ENCODE measurements around the gene SF3B1.
"Not testable (repeated sequence)": the region's sequence is repeated elsewhere in the genome, so short reads cannot be mapped to it uniquely, and the experiment has no call there.

SF3B1 gene

DNA sequence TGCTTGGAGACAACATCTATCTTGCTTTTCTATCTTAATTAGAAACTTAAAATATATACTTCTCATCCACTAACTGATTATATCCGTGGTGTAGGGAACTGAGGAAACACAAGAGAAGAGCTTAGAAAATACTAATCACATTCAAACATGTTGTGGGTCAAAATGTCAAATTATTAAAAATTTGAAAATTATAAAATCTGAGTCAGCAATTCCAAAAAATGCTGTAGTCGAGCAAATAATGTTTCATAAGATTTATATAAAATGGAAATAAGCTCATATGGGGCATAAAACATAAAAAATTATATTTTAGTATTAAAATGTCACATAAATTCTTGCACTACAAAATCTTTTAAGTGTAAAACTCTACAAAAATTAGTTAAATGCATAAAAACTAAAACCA lies 29.2 kb downstream of the SF3B1 start:
- Histone ChIP-seq H3K9me3 (ENCODE audit: control insufficient read depth, insufficient read depth, low read length) (no peaks in the 10 kb centered on the region), H3K4me1 (ENCODE audit: control insufficient read depth, insufficient read depth, low read length) (no peaks in the 10 kb centered on the region), H3K9ac (ENCODE audit: low read depth, low read length) (no peak overlapping the region), H3K27ac (ENCODE audit: low read depth, low read length) (no peak overlapping the region), H3K27me3 (ENCODE audit: control insufficient read depth, insufficient read depth, low read length) (no peaks in the 10 kb centered on the region), H3K4me3 (ENCODE audit: low read depth, low read length) (no peak overlapping the region), H3K36me3 (ENCODE audit: control insufficient read depth, insufficient read depth, low read length) (peaks cover 100% of the 10 kb centered on the region)

DNA sequence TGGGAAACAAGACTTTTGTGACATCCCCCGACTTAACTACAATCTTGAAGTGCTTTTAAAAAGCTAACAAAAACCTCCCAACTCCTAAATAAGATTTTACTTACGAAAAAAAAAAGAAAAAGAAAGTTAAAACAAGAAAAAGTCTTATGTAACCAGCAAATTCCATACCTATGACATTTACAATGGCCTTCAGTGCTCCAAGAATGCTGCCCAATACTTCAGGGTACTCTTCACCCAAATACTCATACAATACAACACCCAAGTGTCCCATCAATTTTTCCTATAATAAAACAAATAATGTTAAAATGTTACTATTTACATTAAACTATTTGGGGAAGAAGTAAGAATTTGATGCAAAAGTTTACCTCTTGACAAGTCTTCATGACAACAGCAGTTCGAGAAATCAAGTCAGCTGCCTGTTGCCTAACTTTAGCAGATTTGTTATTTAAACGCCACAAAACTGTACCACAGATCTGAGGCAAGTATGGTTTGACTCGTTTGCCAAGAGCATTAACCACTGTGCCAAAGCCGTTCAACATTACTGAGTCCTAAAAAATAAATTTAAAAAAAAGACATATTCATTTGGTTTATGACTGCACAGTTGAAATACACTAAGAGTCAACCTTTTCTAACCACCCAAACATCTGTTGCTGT lies 34.8 kb downstream of the SF3B1 start:
- Histone ChIP-seq H3K27me3 (ENCODE audit: control insufficient read depth, insufficient read depth, low read length) (no peaks in the 10 kb centered on the region), H3K27ac (ENCODE audit: low read depth, low read length) (no peak overlapping the region), H3K4me3 (ENCODE audit: low read depth, low read length) (no peak overlapping the region), H3K9ac (ENCODE audit: low read depth, low read length) (no peak overlapping the region), H3K9me3 (ENCODE audit: control insufficient read depth, insufficient read depth, low read length) (no peaks in the 10 kb centered on the region), H3K4me1 (ENCODE audit: control insufficient read depth, insufficient read depth, low read length) (no peaks in the 10 kb centered on the region), H3K36me3 (ENCODE audit: control insufficient read depth, insufficient read depth, low read length) (peaks cover 100% of the 10 kb centered on the region)

DNA sequence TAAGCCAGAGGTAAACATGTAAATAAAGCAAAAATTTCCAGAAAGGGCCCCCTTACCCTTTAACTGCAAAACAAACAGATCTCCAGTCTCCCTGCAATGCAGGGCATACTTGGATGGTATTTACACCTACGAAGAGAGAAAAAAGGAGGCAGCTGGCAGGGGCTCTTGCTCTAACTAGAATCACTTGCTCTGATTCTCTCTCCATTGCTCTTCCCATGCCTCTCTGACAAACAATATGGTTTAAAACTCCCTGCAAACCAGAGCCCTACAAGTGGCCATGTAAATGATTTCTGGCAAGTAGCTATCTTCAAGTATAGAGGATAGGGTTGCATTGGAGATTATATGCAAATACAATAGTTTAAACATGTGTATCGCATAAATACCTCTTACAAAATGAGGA lies 35.9 kb downstream of the SF3B1 start:
- H3K36me3 ChIP-seq (ENCODE audit: control insufficient read depth, insufficient read depth, low read length) = peaks cover 99% of the 10 kb centered on the region
- H3K9me3 ChIP-seq (ENCODE audit: control insufficient read depth, insufficient read depth, low read length) = no peaks in the 10 kb centered on the region
- H3K4me1 ChIP-seq (ENCODE audit: control insufficient read depth, insufficient read depth, low read length) = no peaks in the 10 kb centered on the region
- no peaks in the 10 kb centered on the region for H3K27me3 ChIP-seq (ENCODE audit: control insufficient read depth, insufficient read depth, low read length)
- H3K4me3 ChIP-seq (ENCODE audit: low read depth, low read length) = no peak overlapping the region
- H3K27ac ChIP-seq (ENCODE audit: low read depth, low read length) = no peak overlapping the region
- H3K9ac ChIP-seq (ENCODE audit: low read depth, low read length) = no peak overlapping the region

DNA sequence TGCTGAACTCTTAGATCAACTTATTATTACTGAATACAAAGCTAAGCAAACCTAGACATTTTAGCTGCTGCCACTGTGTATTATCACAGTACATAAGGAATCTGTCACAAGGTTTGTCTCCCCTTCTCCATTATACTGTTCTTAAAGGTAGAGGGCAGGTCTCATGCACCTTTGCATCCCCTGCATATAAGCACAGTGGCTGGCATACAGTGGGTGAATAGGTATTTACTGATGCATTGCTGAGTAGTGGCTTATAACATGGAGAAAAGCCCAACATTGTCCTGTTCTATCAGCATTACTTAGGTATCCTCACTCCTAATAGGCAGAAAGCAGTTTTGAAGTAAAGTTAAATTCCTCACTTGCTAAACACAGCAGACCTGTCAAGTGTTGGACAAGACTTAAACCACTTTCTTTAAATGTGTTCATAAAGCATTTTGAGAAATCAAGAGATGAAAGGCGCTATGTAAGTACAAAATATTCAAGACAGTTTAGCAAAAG lies 43.6 kb downstream of the SF3B1 start:
- Histone ChIP-seq H3K4me3 (ENCODE audit: low read depth, low read length) (no peak overlapping the region), H3K36me3 (ENCODE audit: control insufficient read depth, insufficient read depth, low read length) (peaks cover 52% of the 10 kb centered on the region), H3K9me3 (ENCODE audit: control insufficient read depth, insufficient read depth, low read length) (no peaks in the 10 kb centered on the region), H3K4me1 (ENCODE audit: control insufficient read depth, insufficient read depth, low read length) (no peaks in the 10 kb centered on the region), H3K27me3 (ENCODE audit: control insufficient read depth, insufficient read depth, low read length) (no peaks in the 10 kb centered on the region), H3K9ac (ENCODE audit: low read depth, low read length) (no peak overlapping the region), H3K27ac (ENCODE audit: low read depth, low read length) (no peak overlapping the region)

DNA sequence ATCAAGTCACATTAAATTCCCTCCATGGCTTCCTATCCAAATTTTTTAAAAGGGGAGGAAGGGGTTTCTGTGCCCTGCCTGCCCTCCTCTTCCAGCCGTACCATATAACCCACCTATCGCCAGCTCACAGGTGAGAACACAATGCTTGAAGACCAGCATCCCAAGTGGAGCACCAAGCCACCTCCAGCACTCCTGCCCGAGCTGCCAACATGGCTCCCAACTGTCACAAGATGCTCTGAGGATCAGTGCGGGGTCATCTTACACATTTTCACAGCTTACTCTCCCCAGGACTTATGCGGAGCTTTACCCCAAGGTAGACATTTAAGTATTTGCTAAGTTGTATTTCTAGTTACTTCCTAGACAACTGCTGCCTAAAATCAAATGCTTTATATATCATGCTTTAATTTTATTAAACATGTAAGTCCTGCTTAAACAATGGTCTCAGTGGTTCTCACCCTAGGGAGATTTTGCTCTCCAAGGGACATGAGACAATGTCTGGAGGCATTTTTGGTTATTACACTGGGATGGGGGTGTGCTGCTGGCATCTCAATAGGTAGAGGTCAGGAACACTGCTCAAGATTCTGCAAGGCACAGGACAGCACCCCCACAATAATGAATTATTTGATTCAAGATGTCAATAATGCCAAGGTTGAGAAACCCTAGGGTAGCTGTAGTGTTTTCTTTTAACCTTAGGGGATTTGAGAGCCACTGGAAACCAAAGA lies 45.8 kb downstream of the SF3B1 start:
- Histone ChIP-seq H3K4me3 (ENCODE audit: low read depth, low read length) (no peak overlapping the region), H3K27me3 (ENCODE audit: control insufficient read depth, insufficient read depth, low read length) (no peaks in the 10 kb centered on the region), H3K27ac (ENCODE audit: low read depth, low read length) (no peak overlapping the region), H3K9ac (ENCODE audit: low read depth, low read length) (no peak overlapping the region), H3K4me1 (ENCODE audit: control insufficient read depth, insufficient read depth, low read length) (no peaks in the 10 kb centered on the region), H3K36me3 (ENCODE audit: control insufficient read depth, insufficient read depth, low read length) (peaks cover 30% of the 10 kb centered on the region), H3K9me3 (ENCODE audit: control insufficient read depth, insufficient read depth, low read length) (no peaks in the 10 kb centered on the region)

DNA sequence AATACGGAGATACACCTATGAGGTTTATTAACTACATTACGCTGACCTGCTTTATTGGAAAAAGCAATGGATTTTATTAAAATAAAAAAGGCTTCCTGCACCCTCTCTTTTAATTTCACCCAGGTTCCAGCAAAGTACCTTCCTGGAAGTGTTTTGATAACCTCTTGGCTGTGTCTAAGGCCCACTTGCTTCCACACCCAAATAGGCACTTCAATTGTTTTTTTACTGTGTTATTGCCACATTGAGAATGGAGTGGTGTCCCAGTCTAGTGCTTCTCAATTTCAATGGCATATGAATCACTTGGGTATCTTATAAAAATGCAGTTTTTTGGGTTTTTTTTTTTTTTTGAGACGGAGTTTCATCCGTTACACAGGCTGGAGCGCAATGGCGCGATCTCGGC lies 47.6 kb downstream of the SF3B1 start:
- Histone ChIP-seq H3K4me3 (ENCODE audit: low read depth, low read length) (no peak overlapping the region), H3K4me1 (ENCODE audit: control insufficient read depth, insufficient read depth, low read length) (no peaks in the 10 kb centered on the region), H3K27ac (ENCODE audit: low read depth, low read length) (no peak overlapping the region), H3K9ac (ENCODE audit: low read depth, low read length) (no peak overlapping the region), H3K27me3 (ENCODE audit: control insufficient read depth, insufficient read depth, low read length) (no peaks in the 10 kb centered on the region), H3K36me3 (ENCODE audit: control insufficient read depth, insufficient read depth, low read length) (peaks cover 15% of the 10 kb centered on the region), H3K9me3 (ENCODE audit: control insufficient read depth, insufficient read depth, low read length) (no peaks in the 10 kb centered on the region)

DNA sequence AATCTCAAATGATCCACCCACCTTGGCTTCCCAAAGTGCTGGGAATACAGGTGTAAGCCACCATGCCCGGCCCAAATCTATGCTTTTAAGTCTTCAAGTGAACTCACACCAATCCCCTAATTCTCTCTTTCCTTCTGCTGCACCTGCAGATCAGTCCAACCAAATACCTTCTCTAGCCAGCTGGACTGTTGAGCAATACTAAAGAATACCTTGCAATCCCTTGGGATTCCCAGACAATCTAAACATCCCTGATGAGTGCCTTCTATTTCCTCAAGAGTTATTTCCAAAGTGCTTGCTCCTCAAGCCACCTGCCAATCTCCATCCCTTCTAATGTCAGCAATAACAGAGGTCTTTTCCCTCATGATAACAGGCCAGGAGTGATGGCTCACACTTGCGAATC lies 48.6 kb downstream of the SF3B1 start:
- no peak overlapping the region for H3K27ac ChIP-seq (ENCODE audit: low read depth, low read length)
- no peak overlapping the region for H3K4me3 ChIP-seq (ENCODE audit: low read depth, low read length)
- H3K4me1 ChIP-seq (ENCODE audit: control insufficient read depth, insufficient read depth, low read length) = no peaks in the 10 kb centered on the region
- peaks cover 6% of the 10 kb centered on the region for H3K36me3 ChIP-seq (ENCODE audit: control insufficient read depth, insufficient read depth, low read length)
- H3K27me3 ChIP-seq (ENCODE audit: control insufficient read depth, insufficient read depth, low read length) = no peaks in the 10 kb centered on the region
- no peak overlapping the region for H3K9ac ChIP-seq (ENCODE audit: low read depth, low read length)
- no peaks in the 10 kb centered on the region for H3K9me3 ChIP-seq (ENCODE audit: control insufficient read depth, insufficient read depth, low read length)

DNA sequence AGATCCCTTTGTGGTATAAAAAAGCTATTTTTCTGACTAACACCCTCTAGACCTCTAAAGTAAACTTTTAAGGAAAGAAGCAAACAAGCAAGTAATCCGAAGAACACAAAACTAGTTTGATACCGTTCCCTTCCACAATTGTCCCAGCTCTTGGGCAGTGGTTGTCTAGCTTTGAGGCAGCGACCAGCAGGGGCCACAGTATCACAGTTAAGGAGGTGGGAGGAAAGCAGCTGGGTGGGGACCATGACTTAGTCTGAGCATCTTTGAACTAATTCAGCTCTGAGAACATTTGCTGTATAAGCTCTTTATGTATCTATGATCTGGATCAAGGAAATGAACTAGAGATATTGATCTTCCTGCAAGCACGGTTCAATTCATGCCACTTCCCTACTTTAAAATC lies 51.0 kb downstream of the SF3B1 start:
- Histone ChIP-seq H3K36me3 (ENCODE audit: control insufficient read depth, insufficient read depth, low read length) (no peaks in the 10 kb centered on the region), H3K4me1 (ENCODE audit: control insufficient read depth, insufficient read depth, low read length) (no peaks in the 10 kb centered on the region), H3K9ac (ENCODE audit: low read depth, low read length) (no peak overlapping the region), H3K27ac (ENCODE audit: low read depth, low read length) (no peak overlapping the region), H3K4me3 (ENCODE audit: low read depth, low read length) (no peak overlapping the region), H3K27me3 (ENCODE audit: control insufficient read depth, insufficient read depth, low read length) (no peaks in the 10 kb centered on the region), H3K9me3 (ENCODE audit: control insufficient read depth, insufficient read depth, low read length) (no peaks in the 10 kb centered on the region)

DNA sequence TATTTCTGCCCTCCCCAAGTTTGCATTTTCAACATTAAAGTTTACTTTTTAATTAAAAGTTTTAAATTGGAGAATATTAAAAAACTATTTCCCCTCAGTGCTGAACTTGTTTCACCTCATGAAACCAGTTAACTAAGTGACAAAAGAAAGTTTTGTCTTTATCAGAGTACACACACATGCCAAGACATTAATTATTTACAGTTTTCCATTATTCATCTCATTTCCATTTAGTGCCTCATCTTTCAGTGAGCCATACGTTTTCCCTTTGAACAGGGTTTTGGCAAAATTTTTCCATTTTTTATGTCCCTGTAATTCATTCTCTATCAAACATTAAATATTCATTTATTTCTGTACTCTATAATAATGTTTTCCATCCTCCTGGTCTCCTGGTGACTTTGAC lies 53.2 kb downstream of the SF3B1 start:
- H3K4me3 ChIP-seq (ENCODE audit: low read depth, low read length) = no peak overlapping the region
- H3K27me3 ChIP-seq (ENCODE audit: control insufficient read depth, insufficient read depth, low read length) = no peaks in the 10 kb centered on the region
- H3K9me3 ChIP-seq (ENCODE audit: control insufficient read depth, insufficient read depth, low read length) = no peaks in the 10 kb centered on the region
- no peaks in the 10 kb centered on the region for H3K36me3 ChIP-seq (ENCODE audit: control insufficient read depth, insufficient read depth, low read length)
- H3K9ac ChIP-seq (ENCODE audit: low read depth, low read length) = no peak overlapping the region
- no peaks in the 10 kb centered on the region for H3K4me1 ChIP-seq (ENCODE audit: control insufficient read depth, insufficient read depth, low read length)
- H3K27ac ChIP-seq (ENCODE audit: low read depth, low read length) = no peak overlapping the region

DNA sequence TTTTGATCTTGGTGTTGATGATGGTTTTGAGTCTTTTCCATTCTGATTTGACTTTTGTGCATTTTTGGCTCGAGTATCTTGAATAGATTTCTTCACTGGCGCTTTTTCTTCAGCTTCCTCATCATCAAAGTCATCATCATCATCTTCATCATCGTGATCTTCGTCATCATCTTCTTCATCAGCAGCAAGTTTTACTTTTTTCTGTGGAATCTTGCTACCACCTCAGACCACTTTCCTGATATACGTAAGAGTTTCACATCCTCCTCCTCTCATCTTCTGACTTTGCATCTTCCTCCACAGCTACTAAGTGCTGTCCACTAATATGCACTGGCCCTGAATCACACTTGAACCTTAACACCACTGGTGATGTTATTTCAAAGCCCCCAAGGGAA lies 54.9 kb downstream of the SF3B1 start:
- not testable (repeated sequence) for H3K36me3 ChIP-seq (ENCODE audit: control insufficient read depth, insufficient read depth, low read length); H3K4me1 ChIP-seq (ENCODE audit: control insufficient read depth, insufficient read depth, low read length); H3K27me3 ChIP-seq (ENCODE audit: control insufficient read depth, insufficient read depth, low read length); H3K4me3 ChIP-seq (ENCODE audit: low read depth, low read length); H3K9me3 ChIP-seq (ENCODE audit: control insufficient read depth, insufficient read depth, low read length); H3K27ac ChIP-seq (ENCODE audit: low read depth, low read length); H3K9ac ChIP-seq (ENCODE audit: low read depth, low read length)

DNA sequence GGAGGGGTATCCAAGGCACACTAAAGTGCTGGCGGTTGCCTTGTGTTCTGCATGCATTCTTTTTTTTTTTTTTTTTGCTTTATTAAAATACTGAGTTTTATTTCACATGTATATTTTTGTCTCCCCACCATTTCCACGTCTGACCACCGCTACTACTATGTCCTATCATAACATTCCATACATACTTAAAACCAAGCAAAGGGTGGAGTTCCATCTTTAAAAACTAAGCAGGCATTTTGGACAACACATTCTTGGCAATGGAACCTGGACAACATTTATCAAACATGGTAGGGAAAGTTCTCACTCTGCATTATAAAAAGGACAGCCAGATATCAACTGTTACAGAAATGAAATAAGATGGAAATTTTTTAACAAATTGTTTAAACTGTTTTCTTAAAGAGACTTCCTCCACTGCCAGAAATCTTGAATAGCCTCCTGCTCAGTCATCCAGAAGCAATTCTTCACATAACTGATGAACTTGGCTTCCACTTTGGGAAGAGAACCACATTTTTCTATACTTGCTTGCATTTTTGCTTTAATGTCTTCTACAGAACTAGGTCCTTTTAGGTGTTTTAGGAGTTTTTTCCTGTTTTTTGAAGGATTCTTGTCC lies 55.4 kb downstream of the SF3B1 start:
- H3K27me3 ChIP-seq (ENCODE audit: control insufficient read depth, insufficient read depth, low read length); H3K9me3 ChIP-seq (ENCODE audit: control insufficient read depth, insufficient read depth, low read length); H3K27ac ChIP-seq (ENCODE audit: low read depth, low read length); H3K9ac ChIP-seq (ENCODE audit: low read depth, low read length); H3K36me3 ChIP-seq (ENCODE audit: control insufficient read depth, insufficient read depth, low read length); H3K4me3 ChIP-seq (ENCODE audit: low read depth, low read length); H3K4me1 ChIP-seq (ENCODE audit: control insufficient read depth, insufficient read depth, low read length): not testable (repeated sequence)

All from HUES48 (cell line).